K562 (cell line): ENCODE data around the gene TRMT112. TPM values are rescaled to one million over a fixed set of nuclear protein-coding genes. Genes with fewer than 3 reads are reported as not detected.
A peak's percentile ranks its signal among the peaks of the same experiment; 100 is the strongest.

ENCODE experiments used
- ATF2 ChIP-seq: sonication (generic); formaldehyde crosslinking; IDR thresholded peaks from 2 replicates; pipeline ENCODE4 v1.8.1; 2022; ENCODE audit warnings: missing genetic modification reagents
- CTCF ChIP-seq, 3 experiments: IDR thresholded peaks in 2 of 3; conservative IDR thresholded peaks in 1 of 3; 2 replicates each; pipeline ENCODE4 v1.5.1; 2011 to 2012; ENCODE audit warnings: low read length in 3 of 3, mild to moderate bottlenecking in 3 of 3, control low read depth in 2 of 3, improper control_type of control experiment in 1 of 3, inconsistent platforms in 1 of 3, low read depth in 1 of 3, mixed read lengths in 1 of 3, moderate library complexity in 1 of 3; ENCODE audit not compliant: insufficient read depth in 2 of 3
- ELF4 ChIP-seq: fragments of 450-650 bp; formaldehyde crosslinking; IDR thresholded peaks from 2 replicates; pipeline ENCODE4 v1.4.0; 2022; ENCODE audit warnings: missing genetic modification characterization
- HMGN3 ChIP-seq: IDR thresholded peaks from 2 replicates; pipeline ENCODE4 v1.6.1; 2011; ENCODE audit warnings: borderline replicate concordance, low read depth, mild to moderate bottlenecking, mixed read lengths, low read length; ENCODE audit not compliant: insufficient read length; ENCODE audit errors: extremely low read depth
- HNRNPL ChIP-seq: fragments of 200-400 bp; formaldehyde crosslinking; IDR thresholded peaks from 2 replicates; pipeline ENCODE4 v1.6.1; 2017; ENCODE audit warnings: low read depth, mild to moderate bottlenecking, low read length
- ILF3 ChIP-seq: fragments of 450-650 bp; IDR thresholded peaks from 2 replicates; pipeline ENCODE4 v1.6.1; 2018; ENCODE audit warnings: antibody characterized with exemption, mild to moderate bottlenecking, moderate library complexity, borderline replicate concordance
- MED1 ChIP-seq: sonication (generic); formaldehyde crosslinking; IDR thresholded peaks from 2 replicates; pipeline ENCODE4 v1.8.1; 2023; ENCODE audit warnings: missing genetic modification reagents, borderline replicate concordance
- STAT6 ChIP-seq: sonication (generic); formaldehyde crosslinking; IDR thresholded peaks from 2 replicates; pipeline ENCODE4 v1.8.1; 2023; ENCODE audit warnings: mild to moderate bottlenecking, missing genetic modification reagents
- TAF1 ChIP-seq: IDR thresholded peaks from 2 replicates; pipeline ENCODE4 v1.6.1; 2011; ENCODE audit warnings: mild to moderate bottlenecking, low read length, moderate library complexity; ENCODE audit not compliant: insufficient read depth, control insufficient read depth, severe bottlenecking; ENCODE audit errors: extremely low read depth
- TCF3 ChIP-seq: sonication (generic); formaldehyde crosslinking; IDR thresholded peaks from 2 replicates; pipeline ENCODE4 v1.4.0; 2020; ENCODE audit warnings: mild to moderate bottlenecking, missing genetic modification reagents
- ZNF277 ChIP-seq: fragments of 250-450 bp; sonication (Bioruptor Pico); IDR thresholded peaks from 2 replicates; pipeline ENCODE4 v1.8.0; 2022; ENCODE audit warnings: inconsistent platforms, mild to moderate bottlenecking, moderate library complexity, borderline replicate concordance
- ZNF639 ChIP-seq, 2 experiments: fragments of 200-800 bp in 1 of 2; sonication (Bioruptor generic) in 1 of 2; sonication (generic) in 1 of 2; formaldehyde crosslinking in 1 of 2; IDR thresholded peaks in 1 of 2; conservative IDR thresholded peaks in 1 of 2; 2 replicates each; pipeline versions ENCODE4 v1.5.0 to v1.6.1; 2016 to 2020; ENCODE audit warnings: missing compliant biosample characterization in 1 of 2, missing genetic modification characterization in 1 of 2, missing genetic modification reagents in 1 of 2
- ZNF740 ChIP-seq, 3 experiments: fragments of 200-800 bp in 1 of 3; sonication (Bioruptor generic) in 1 of 3; sonication (generic) in 1 of 3; formaldehyde crosslinking in 1 of 3; IDR thresholded peaks; 2 replicates each; pipeline versions ENCODE4 v1.6.1 to v1.8.0; 2016 to 2022; ENCODE audit warnings: mild to moderate bottlenecking in 2 of 3, missing compliant biosample characterization in 2 of 3, missing genetic modification characterization in 2 of 3, missing genetic modification reagents in 1 of 3
- polyA plus RNA-seq, 8 experiments: library from polyadenylated mRNA; depleted of rRNA in 4 of 8; stranded (reverse) in 5 of 8; unstranded in 3 of 8; fragments of >200 nt; fragmentation: Nextera tagmentation in 2 of 8; fragmentation: Illumina TruSeq in 1 of 8; extraction: Ambion mirVana in 2 of 8; extraction: Trizol in 1 of 8; gene quantifications; 2 replicates each; pipeline versions ENCODE4 v1.2.1 to v1.2.3, GENCODE V29; 2011 to 2014; ENCODE audit warnings: inconsistent platforms in 1 of 8, missing spikeins in 1 of 8
- total RNA-seq, 7 experiments: library from RNA; depleted of rRNA in 6 of 7; stranded (reverse); fragments of >200 nt in 6 of 7; fragmentation: Illumina TruSeq in 2 of 7; extraction: Trizol in 2 of 7; gene quantifications; 2 replicates each; pipeline versions ENCODE4 v1.2.1 to v1.2.3, GENCODE V29; 2011 to 2021; ENCODE audit warnings: low replicate concordance in 1 of 7

The TRMT112 gene
- total and polyA plus RNA-seq, 9 of the 15 experiments (the other 6 are each of a cell fraction or from before 2014, with no cell fraction given) = 162 to 444 (median 300) TPM

GRCh38 chr11:64358907-64359711 lies 41.8 kb upstream of the TRMT112 start, which contains the start of gene RPS6KA4 (continued):
- TF ChIP-seq ILF3 (no peak; the same call in 1 of the 2 replicates), TAF1 (peak; percentile 57), CTCF (IDR thresholded peaks at IDR 0.05 in 2 of 3, conservative IDR thresholded peaks at IDR 0.05 in 1 of 3; ENCODE audit: insufficient read depth in 2 of 3, low read depth in 1 of 3, low read length in 3 of 3) (no peak), HMGN3 (peak; percentile 61), ZNF740 (CRISPR knock-in tag; IDR thresholded peaks at IDR 0.05) (no peak), ZNF740 (tag; IDR thresholded peaks at IDR 0.05) (no peak), STAT6 (CRISPR knock-in tag) (no peak), TCF3 (CRISPR knock-in tag) (no peak), ELF4 (no peak), ZNF639 (CRISPR knock-in tag; conservative IDR thresholded peaks at IDR 0.05 in 1 of 2, IDR thresholded peaks at IDR 0.05 in 1 of 2) (peak in 1 of 2 experiments; percentile 93; a peak in 2 of 4 replicates), ATF2 (CRISPR knock-in tag) (no peak), HNRNPL (peak; percentile 96), ZNF277 (CRISPR knock-in tag) (no peak), MED1 (no peak)
